GM12864 (cell line): ENCODE measurements around the gene ZNF157.

Experiments
- DNase-seq: peaks from one replicate; pipeline ENCODE4 v3.0.0-alpha.2; 2011; ENCODE audit warnings: low read depth
- H3K4me3 ChIP-seq: 2 replicates; pipeline ENCODE4 v1.5.1; 2011; ENCODE audit warnings: mild to moderate bottlenecking, low read depth, low read length, control low read depth
- CTCF ChIP-seq: IDR thresholded peaks from 2 replicates; pipeline ENCODE4 v1.5.1; 2011; ENCODE audit warnings: low read depth, mild to moderate bottlenecking, moderate library complexity, low read length, control low read depth, inconsistent platforms; ENCODE audit errors: missing control alignments

The ZNF157 gene

GRCh38 chrX:47390780-47391179 lies 20.4 kb downstream of the ZNF157 start:
- no peak overlapping the region for H3K4me3 ChIP-seq
- DNase-seq = no peak
- TF ChIP-seq CTCF = no peak

DNA sequence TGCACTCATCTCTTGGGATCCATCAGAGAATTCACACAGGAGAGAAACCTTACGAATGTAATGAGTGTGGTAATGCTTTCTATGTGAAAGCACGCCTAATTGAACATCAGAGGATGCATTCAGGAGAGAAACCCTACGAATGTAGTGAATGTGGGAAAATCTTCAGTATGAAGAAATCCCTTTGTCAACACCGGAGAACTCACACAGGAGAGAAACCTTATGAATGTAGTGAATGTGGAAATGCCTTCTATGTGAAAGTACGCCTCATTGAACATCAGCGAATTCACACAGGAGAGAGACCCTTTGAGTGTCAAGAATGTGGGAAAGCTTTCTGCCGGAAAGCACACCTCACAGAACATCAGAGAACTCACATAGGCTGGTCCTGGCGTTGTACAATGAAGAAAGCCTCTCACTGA lies 42.8 kb downstream of the ZNF157 start:
- H3K4me3 ChIP-seq = no peak overlapping the region
- TF ChIP-seq CTCF = no peak
- DNase-seq = no peak

GRCh38 chrX:47420265-47420664 lies 49.9 kb downstream of the ZNF157 start:
- H3K4me3 ChIP-seq = no peak overlapping the region
- no peak for DNase-seq
- TF ChIP-seq CTCF = no peak

DNA sequence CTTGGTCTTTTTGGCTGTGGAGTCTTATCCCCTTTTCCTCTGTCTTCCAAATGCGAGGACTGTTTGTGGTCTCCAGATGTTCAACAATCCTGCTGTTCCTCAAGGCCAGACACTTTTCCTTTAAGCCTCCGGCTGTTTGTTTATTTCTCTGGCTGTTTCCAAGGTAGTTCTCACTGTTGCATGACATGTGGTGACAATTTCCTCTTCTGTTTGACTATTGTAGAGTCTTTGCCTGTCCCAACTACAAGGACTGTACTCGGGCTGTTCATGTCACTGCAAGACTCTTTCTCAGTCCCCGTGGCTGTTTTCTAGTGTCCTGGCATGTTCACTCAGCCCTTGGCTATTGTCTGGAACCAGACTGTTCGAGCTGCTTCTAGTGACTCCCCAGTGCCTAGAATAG lies 50.6 kb downstream of the ZNF157 start:
- no peak for TF ChIP-seq CTCF
- H3K4me3 ChIP-seq = no peak overlapping the region
- no peak for DNase-seq

GRCh38 chrX:47422444-47422843 lies 52.1 kb downstream of the ZNF157 start:
- DNase-seq = no peak
- no peak for TF ChIP-seq CTCF
- no peak overlapping the region for H3K4me3 ChIP-seq

GRCh38 chrX:47430925-47431324 lies 60.5 kb downstream of the ZNF157 start:
- DNase-seq = no peak
- no peak overlapping the region for H3K4me3 ChIP-seq
- no peak for TF ChIP-seq CTCF

GRCh38 chrX:47446431-47446830 lies 76.1 kb downstream of the ZNF157 start:
- no peak overlapping the region for H3K4me3 ChIP-seq
- no peak for DNase-seq
- TF ChIP-seq CTCF = no peak
